ENCODE data around the gene NUDT16. TPM values are rescaled to one million over a fixed set of nuclear protein-coding genes. Genes with fewer than 3 reads are reported as not detected.
"Not testable (repeated sequence)": the region's sequence is repeated elsewhere in the genome, so short reads cannot be mapped to it uniquely, and the experiment has no call there.

The NUDT16 gene
- total RNA-seq, 1 donor from 2014 or later, result 7.6 TPM

DNA sequence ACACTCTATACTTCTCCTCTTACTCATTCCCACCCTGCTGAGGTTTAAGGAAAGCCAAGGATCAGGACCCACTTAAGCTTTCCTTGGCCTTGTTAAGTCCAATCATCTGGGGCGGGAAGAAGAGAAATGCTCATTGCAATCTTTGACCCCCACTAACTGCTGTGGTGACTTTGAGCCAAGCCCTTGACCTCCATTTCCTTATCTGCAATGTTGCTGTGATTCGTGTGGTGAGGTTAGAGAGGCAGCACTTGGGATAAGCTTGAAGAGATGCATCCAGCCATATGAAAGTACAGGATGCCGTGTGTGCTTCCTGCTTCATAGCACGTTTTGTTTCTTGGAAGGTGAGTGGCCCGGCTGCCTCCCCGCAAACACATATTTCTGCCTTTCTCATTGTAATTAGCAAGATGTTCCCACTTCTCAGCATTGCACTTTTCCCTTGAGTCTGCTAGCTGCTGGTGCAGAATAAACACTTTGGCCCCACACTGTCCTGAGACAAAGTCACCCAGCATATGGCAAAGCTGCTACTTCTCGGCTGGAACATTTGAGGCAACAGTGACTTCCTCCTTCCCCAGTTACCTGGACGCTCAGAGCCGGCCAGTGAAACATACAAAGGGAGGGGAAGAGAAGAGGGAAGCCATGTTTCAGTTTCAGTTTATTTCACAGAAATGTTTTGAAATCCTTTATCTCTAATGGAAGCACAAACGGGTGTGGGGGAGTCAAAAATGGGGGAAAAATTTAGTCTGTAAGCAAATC is 10.5 kb upstream of the NUDT16 start:
- H3K4me3 ChIP-seq (ENCODE audit: low read depth, low read length), result no peak overlapping the region

DNA sequence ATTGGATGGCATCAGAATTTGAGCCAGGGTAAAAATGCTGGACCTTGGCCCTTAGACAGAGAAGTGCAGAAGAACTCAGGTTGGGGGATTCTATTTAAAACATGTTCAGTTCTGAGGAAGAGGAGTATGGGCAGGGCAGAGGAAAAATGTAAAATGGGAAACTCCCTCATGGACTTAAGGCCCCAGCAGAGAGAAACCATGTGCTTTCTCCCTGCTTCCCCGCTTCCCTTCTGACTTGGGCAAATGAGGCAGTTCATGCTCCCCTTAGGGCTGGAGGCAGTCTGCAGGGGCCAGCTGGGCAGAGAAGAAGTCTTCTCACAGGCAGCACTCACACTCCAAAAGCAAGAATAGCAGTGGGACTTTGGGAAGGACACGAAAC is 9.9 kb upstream of the NUDT16 start:
- TF ChIP-seq, protein P1, sequence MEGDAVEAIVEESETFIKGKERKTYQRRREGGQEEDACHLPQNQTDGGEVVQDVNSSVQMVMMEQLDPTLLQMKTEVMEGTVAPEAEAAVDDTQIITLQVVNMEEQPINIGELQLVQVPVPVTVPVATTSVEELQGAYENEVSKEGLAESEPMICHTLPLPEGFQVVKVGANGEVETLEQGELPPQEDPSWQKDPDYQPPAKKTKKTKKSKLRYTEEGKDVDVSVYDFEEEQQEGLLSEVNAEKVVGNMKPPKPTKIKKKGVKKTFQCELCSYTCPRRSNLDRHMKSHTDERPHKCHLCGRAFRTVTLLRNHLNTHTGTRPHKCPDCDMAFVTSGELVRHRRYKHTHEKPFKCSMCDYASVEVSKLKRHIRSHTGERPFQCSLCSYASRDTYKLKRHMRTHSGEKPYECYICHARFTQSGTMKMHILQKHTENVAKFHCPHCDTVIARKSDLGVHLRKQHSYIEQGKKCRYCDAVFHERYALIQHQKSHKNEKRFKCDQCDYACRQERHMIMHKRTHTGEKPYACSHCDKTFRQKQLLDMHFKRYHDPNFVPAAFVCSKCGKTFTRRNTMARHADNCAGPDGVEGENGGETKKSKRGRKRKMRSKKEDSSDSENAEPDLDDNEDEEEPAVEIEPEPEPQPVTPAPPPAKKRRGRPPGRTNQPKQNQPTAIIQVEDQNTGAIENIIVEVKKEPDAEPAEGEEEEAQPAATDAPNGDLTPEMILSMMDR (IDR thresholded peaks at IDR 0.05; ENCODE audit: insufficient read depth, low read length, severe bottlenecking), result no peak
- H3K27me3 ChIP-seq (ENCODE audit: control insufficient read depth, insufficient read depth, low read length), result no peaks in the 10 kb centered on the region
- H3K4me3 ChIP-seq (ENCODE audit: low read depth, low read length), result no peak overlapping the region
- no peaks in the 10 kb centered on the region for H3K36me3 ChIP-seq (ENCODE audit: control insufficient read depth, insufficient read depth, low read length)
- FAIRE-seq (no peak), DNase-seq (ENCODE audit: low read depth) (no peak)

More for the DNA sequence above, 10.5 kb upstream of the NUDT16 start:
- no peaks in the 10 kb centered on the region for H3K36me3 ChIP-seq (ENCODE audit: control insufficient read depth, insufficient read depth, low read length)
- FAIRE-seq (peak; percentile 13), DNase-seq (ENCODE audit: low read depth) (no peak)
- TF ChIP-seq, protein P1 (IDR thresholded peaks at IDR 0.05; ENCODE audit: insufficient read depth, low read length, severe bottlenecking), result no peak
- H3K27me3 ChIP-seq (ENCODE audit: control insufficient read depth, insufficient read depth, low read length), result no peaks in the 10 kb centered on the region

DNA sequence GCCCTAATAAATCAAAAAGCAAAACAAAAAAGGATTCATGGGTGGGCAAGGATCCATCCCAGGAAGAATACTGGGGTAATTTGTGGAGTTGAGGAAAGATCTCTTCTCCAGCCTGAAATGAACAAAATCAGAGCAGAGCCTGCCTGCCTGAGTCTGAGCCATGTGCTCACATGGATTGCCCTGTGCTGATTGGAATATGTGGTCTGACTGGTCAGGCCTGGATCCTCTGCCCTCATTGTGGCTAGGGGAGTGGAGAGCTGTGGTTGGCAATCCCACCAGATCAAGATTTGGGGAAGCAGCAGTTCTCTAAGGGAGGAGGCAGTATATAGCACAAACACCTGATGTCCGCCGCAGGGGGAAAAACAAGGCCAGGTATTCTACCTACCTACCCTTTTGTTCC is 6.8 kb upstream of the NUDT16 start:
- DNase-seq (ENCODE audit: low read depth) (no peak), FAIRE-seq (no peak)
- TF ChIP-seq, protein P1 (IDR thresholded peaks at IDR 0.05; ENCODE audit: insufficient read depth, low read length, severe bottlenecking), result no peak
- Histone ChIP-seq H3K4me3 (ENCODE audit: low read depth, low read length) (no peak overlapping the region), H3K27me3 (ENCODE audit: control insufficient read depth, insufficient read depth, low read length) (no peaks in the 10 kb centered on the region), H3K36me3 (ENCODE audit: control insufficient read depth, insufficient read depth, low read length) (no peaks in the 10 kb centered on the region)

DNA sequence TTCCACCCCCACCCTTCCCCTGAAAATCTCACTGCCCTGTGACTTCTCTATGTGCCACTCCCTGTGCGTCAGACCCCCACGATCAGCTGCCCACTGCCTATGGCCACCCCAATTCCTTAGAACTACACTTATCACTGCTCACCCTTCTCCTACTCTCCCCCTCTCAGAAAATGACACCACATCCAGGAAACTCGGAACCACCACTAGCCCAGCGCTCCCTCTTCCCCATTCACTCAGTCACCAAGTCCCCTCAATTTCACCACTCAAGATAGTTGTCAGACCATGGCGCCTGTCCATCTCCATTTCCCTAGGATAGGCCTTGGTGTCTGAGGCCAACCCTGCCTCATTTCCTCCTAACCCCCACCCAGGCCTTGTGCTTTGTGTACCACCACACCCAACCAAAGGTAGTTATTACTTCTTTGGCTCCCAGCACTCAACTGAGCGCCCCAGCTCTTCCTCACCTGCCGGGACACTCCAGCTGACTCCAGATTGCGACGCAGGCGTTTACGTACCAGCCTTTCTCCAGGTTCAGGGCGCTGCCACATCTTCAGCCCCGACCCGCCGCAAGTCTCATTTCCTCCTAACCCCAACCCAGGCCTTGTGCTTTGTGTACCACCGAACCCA is 641 bp upstream of the NUDT16 start:
- peak overlapping the region; percentile 91 for H3K4me3 ChIP-seq (ENCODE audit: low read depth, low read length)
- not testable (repeated sequence) for DNase-seq (ENCODE audit: low read depth); H3K27me3 ChIP-seq (ENCODE audit: control insufficient read depth, insufficient read depth, low read length); H3K36me3 ChIP-seq (ENCODE audit: control insufficient read depth, insufficient read depth, low read length)
- peak; percentile 40 for FAIRE-seq

DNA sequence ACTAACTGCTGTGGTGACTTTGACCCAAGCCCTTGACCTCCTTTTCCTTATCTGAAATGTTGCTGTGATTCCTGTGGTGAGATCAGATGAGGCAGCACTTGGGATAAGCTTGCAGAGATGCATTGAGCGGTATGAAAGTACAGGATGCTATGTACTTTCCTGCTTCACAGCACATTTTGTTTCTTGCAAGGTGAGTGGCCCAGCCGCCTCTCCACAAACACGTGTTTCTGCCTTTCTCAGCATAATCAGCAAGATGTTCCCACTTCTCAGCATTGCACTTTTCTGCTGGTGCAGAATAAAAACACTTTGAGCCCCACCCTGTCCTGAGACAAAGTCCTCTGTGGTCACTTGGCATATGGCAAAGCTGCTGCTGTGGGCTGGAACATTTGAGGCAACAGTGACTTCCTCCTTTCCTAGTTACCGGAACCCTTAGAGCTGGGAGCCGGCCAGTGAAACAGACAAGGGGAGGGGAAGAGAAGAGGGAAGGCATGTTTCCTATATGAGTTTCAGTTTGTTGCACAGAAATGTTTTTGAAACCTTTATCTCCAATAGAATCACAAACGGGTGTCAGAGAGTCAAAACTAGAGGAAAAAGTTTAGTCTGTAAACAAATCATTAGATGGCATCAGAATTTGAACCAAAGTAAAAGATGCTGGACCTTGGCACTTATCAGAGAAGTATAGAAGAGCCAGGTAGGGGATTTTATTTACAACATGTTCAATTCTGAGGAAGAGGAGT is 5.0 kb downstream of the NUDT16 start:
- DNase-seq (ENCODE audit: low read depth) (no peak), FAIRE-seq (peak; percentile 90)
- TF ChIP-seq, protein P1 (IDR thresholded peaks at IDR 0.05; ENCODE audit: insufficient read depth, low read length, severe bottlenecking), result no peak

DNA sequence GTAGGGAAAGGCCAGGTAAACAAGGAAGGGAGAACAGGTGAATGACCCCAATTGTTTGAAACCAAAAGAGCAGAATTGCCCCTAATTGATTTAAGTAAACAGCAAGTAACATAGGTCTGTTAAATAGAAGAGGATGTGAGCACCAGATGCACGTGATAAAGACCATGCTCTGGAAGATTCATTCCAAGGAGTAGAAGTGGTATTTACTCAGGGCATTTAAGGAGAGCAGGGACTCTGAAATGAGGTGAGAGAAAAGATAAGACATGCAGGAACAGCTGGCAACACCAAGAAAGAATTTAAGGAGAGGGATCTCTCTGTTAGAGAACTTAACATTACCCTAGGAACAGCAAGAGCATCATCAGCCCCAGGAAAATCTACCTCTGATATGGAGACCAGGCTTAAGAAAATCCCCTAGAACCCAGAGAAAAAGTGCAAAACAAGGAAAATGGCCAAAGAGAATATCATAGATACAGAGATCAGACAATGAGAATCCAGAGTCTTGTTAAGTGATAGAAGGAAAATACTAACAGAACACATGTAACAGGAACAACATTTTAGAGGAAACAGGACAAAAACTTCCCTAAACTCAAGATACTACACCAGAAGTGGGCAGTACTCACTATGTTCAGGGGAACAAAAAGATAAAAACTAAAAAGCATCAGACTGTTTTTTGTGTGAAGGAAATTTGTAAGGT is 6.4 kb downstream of the NUDT16 start:
- DNase-seq (ENCODE audit: low read depth) (no peak), FAIRE-seq (no peak)
- H3K27me3 ChIP-seq (ENCODE audit: control insufficient read depth, insufficient read depth, low read length), result no peaks in the 10 kb centered on the region
- H3K4me3 ChIP-seq (ENCODE audit: low read depth, low read length), result no peak overlapping the region
- H3K36me3 ChIP-seq (ENCODE audit: control insufficient read depth, insufficient read depth, low read length), result peaks cover 2% of the 10 kb centered on the region
- TF ChIP-seq, protein P1 (IDR thresholded peaks at IDR 0.05; ENCODE audit: insufficient read depth, low read length, severe bottlenecking), result no peak

More for the DNA sequence above, 5.0 kb downstream of the NUDT16 start:
- Histone ChIP-seq H3K27me3 (ENCODE audit: control insufficient read depth, insufficient read depth, low read length) (no peaks in the 10 kb centered on the region), H3K4me3 (ENCODE audit: low read depth, low read length) (no peak overlapping the region), H3K36me3 (ENCODE audit: control insufficient read depth, insufficient read depth, low read length) (peaks cover 2% of the 10 kb centered on the region)
